Tibial nerve (tissue), 4 donors: ENCODE results near the gene TAS1R2. TPM values are rescaled to one million over a fixed set of nuclear protein-coding genes. Genes with fewer than 3 reads are reported as not detected.

Experiments
- DNase-seq, 2 donors: peaks; one replicate each; pipeline ENCODE4 v3.0.0-alpha.2; 2019; ENCODE audit warnings: low spot score in 2 of 2
- H3K27ac ChIP-seq, 4 donors: fragments of 200-600 bp; sonication (generic) in 3 of 4; one replicate each; pipeline ENCODE4 v1.5.1; 2017 to 2019; ENCODE audit warnings: mild to moderate bottlenecking in 1 of 4
- H3K27me3 ChIP-seq, 2 donors: fragments of 200-600 bp; sonication (generic) in 1 of 2; one replicate each; pipeline versions ENCODE4 v1.5.1 to v1.6.0; 2017 to 2019
- H3K36me3 ChIP-seq, 3 donors: fragments of 200-600 bp; sonication (generic); one replicate each; pipeline ENCODE4 v1.5.1; 2018 to 2019
- H3K4me1 ChIP-seq, 4 donors: fragments of 200-600 bp; sonication (generic) in 3 of 4; one replicate each; pipeline ENCODE4 v1.5.1; 2017 to 2019
- H3K4me3 ChIP-seq, 4 donors: fragments of 200-600 bp; sonication (generic) in 3 of 4; one replicate each; pipeline ENCODE4 v1.5.1; 2017 to 2019; ENCODE audit warnings: mild to moderate bottlenecking in 1 of 4, moderate library complexity in 1 of 4
- H3K9me3 ChIP-seq, 4 donors: fragments of 200-600 bp; sonication (generic) in 3 of 4; one replicate each; pipeline ENCODE4 v1.5.1; 2017 to 2019
- EP300 ChIP-seq, 2 donors: sonication (generic); formaldehyde crosslinking; IDR thresholded peaks; one replicate each; pipeline ENCODE4 v1.6.1; 2017; ENCODE audit warnings: antibody characterized with exemption in 2 of 2, mild to moderate bottlenecking in 1 of 2
- POLR2A ChIP-seq, 2 donors: fragments of 450-650 bp; IDR thresholded peaks; one replicate each; pipeline ENCODE4 v1.6.1; 2017; ENCODE audit warnings: antibody characterized with exemption in 2 of 2, mild to moderate bottlenecking in 2 of 2, moderate library complexity in 2 of 2
- WGBS, 2 donors: methylation state at CpG; one replicate each; pipeline ENCODE4 v1.1.5; 2018; 5-methylcytosine and 5-hydroxymethylcytosine counted together
- total RNA-seq, 4 donors: library from RNA; depleted of rRNA; stranded (reverse); fragments of >200 nt; gene quantifications; one replicate each; pipeline ENCODE4 v1.1.0, GENCODE V29; 2016
- TF ChIP-seq, protein P1 (sequence below), 5 experiments: fragments of 200-600 bp in 3 of 5; fragments of 450-650 bp in 2 of 5; sonication (generic) in 3 of 5; IDR thresholded peaks; one replicate each; pipeline ENCODE4 v1.5.1; 2016 to 2019; ENCODE audit warnings: antibody characterized with exemption in 5 of 5, mild to moderate bottlenecking in 3 of 5, moderate library complexity in 2 of 5

Gene TAS1R2
- total RNA-seq, 4 donors from 2014 or later: not detected

DNA sequence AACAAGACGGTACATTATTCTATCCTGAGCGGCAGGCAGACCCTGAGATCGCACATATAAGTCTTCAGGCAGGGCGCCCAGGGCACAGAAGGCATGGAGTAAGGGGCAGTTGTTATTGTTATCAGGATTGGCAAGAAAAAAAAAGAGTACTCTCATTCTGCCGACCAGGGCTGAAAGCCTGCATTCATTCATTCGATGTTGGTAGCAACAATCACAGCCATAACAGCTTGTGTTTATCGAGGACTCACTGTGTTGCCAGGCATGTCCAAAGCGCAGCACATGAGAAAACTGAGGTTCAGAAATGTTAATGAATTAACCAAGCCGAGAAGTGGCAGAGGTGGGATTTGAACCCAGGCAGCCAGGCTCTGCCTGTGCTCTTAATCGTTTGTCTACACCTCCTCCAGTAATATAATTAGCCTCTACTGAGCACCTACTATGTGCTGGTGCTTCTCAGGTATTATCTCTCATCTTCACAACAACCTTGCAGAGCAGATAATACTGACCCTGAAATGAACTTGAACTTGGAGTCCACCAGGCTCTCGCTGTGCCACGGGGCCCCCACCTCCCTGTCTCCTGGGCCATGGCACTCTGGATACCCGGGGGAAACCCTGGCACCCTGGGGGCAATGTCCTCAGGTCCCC is 56.2 kb downstream of the TAS1R2 start:
- peaks cover 0 to 7% of the 10 kb centered on the region in 2 donors for H3K27me3 ChIP-seq
- H3K27ac ChIP-seq: no peak overlapping the region
- H3K9me3 ChIP-seq: no peaks in the 10 kb centered on the region
- H3K4me3 ChIP-seq: no peak overlapping the region
- DNase-seq: no peak
- H3K36me3 ChIP-seq: no peaks in the 10 kb centered on the region
- TF ChIP-seq, protein P1, sequence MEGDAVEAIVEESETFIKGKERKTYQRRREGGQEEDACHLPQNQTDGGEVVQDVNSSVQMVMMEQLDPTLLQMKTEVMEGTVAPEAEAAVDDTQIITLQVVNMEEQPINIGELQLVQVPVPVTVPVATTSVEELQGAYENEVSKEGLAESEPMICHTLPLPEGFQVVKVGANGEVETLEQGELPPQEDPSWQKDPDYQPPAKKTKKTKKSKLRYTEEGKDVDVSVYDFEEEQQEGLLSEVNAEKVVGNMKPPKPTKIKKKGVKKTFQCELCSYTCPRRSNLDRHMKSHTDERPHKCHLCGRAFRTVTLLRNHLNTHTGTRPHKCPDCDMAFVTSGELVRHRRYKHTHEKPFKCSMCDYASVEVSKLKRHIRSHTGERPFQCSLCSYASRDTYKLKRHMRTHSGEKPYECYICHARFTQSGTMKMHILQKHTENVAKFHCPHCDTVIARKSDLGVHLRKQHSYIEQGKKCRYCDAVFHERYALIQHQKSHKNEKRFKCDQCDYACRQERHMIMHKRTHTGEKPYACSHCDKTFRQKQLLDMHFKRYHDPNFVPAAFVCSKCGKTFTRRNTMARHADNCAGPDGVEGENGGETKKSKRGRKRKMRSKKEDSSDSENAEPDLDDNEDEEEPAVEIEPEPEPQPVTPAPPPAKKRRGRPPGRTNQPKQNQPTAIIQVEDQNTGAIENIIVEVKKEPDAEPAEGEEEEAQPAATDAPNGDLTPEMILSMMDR (IDR thresholded peaks at IDR 0.05): no peak
- TF ChIP-seq EP300 (IDR thresholded peaks at IDR 0.05) (no peak), POLR2A (IDR thresholded peaks at IDR 0.05) (no peak)
- H3K4me1 ChIP-seq: no peaks in the 10 kb centered on the region
- WGBS, 2 donors: 49 to 56% methylated on average over 13 of the region's 13 CpGs

DNA sequence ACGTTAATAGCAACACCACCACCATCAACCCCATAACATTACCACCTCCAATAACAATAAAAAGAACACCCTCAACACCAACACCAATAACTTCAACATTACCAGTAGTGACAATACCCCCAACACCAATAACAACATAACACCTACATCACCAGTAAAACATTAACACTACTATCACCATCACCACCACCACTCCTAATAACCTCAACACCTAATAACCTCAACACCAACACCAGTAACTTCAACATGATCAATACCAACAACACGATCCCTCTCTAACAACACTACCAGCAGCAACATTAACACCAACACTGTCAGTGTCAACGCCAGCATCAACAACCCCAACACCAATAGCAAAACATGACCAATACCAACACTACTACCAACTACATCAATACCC is 57.2 kb downstream of the TAS1R2 start:
- DNase-seq: no peak
- WGBS, 2 donors: 83 to 92% methylated on average over 3 of the region's 3 CpGs
- Histone ChIP-seq H3K4me1 (no peaks in the 10 kb centered on the region), H3K27ac (no peak overlapping the region), H3K27me3 (peaks cover 0 to 7% of the 10 kb centered on the region in 2 donors), H3K4me3 (no peak overlapping the region), H3K9me3 (no peaks in the 10 kb centered on the region), H3K36me3 (no peaks in the 10 kb centered on the region)
- TF ChIP-seq POLR2A (IDR thresholded peaks at IDR 0.05) (no peak), EP300 (IDR thresholded peaks at IDR 0.05) (no peak)
- TF ChIP-seq, protein P1 (IDR thresholded peaks at IDR 0.05): no peak

DNA sequence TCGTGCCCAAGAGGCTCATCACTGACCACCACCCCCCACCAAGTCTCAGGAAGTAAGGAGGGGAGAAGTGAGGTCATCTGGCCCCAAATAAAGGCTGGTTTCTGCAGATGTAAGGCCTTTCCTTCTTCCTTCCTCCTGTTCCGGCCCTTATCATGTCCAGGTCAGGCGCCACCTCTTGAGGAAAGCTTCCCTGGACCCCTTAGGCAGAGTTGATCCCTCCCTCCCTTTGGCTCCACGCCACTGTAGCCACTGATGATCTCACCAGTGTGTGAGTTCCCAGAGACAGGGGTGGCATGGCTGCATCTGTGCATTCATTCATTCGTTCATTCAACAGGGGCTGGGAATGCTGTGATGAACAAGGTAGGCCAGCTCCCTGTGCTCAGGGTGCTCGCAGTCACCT is 59.2 kb downstream of the TAS1R2 start:
- Histone ChIP-seq H3K27ac (no peak overlapping the region), H3K27me3 (peaks cover 0 to 7% of the 10 kb centered on the region in 2 donors), H3K9me3 (no peaks in the 10 kb centered on the region), H3K36me3 (no peaks in the 10 kb centered on the region), H3K4me3 (no peak overlapping the region), H3K4me1 (no peaks in the 10 kb centered on the region)
- WGBS, 2 donors: 80 to 82% methylated on average over 6 of the region's 6 CpGs
- no peak for DNase-seq
- TF ChIP-seq POLR2A (IDR thresholded peaks at IDR 0.05): no peak
- TF ChIP-seq, protein P1 (IDR thresholded peaks at IDR 0.05): no peak
- no peak for TF ChIP-seq EP300 (IDR thresholded peaks at IDR 0.05)

DNA sequence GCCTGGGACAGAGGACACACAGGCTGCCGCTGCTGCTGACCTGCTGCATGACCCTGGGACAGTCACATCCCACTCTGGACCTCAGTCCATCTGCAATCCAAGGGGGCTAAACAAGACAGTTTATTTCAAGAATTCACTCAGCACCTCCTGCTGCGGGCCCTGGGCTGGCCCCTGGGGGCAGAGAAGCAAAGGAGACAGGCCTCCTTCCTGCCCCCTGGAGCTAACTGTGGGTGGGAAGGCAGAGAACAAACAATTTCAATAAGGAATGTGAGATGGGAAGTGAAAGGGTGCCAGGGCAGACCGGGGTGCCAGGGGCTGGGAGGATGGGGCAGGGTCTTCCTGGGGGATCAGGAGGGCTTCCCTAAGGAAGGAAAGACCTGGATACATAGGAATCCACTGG is 60.0 kb downstream of the TAS1R2 start:
- TF ChIP-seq EP300 (IDR thresholded peaks at IDR 0.05): no peak
- TF ChIP-seq, protein P1 (IDR thresholded peaks at IDR 0.05): no peak
- TF ChIP-seq POLR2A (IDR thresholded peaks at IDR 0.05): no peak
- no peaks in the 10 kb centered on the region for H3K9me3 ChIP-seq
- 54 to 61% methylated on average over 3 of the region's 3 CpGs for WGBS, 2 donors

DNA sequence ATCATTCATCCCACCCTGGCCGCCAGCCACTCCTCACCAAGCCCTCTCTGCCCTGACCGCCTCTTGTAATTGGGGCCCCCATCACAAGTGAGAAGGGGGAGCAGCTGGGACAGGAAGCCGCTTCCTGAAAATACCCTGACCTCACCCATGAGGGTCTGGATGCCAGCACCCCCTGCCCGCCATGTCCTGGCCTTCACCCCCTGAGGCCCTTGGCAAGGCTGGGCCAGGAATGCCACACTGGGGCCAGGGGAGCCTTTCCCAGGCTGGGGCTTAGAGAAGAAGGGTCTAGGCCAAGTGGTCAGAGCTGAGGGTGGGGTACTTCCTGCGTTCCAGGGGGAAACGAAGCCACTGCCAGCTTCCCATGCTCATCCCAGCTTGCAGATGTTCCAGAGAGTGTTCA is 60.5 kb downstream of the TAS1R2 start:
- Histone ChIP-seq H3K9me3 (no peaks in the 10 kb centered on the region), H3K4me3 (no peak overlapping the region), H3K4me1 (no peaks in the 10 kb centered on the region), H3K36me3 (no peaks in the 10 kb centered on the region), H3K27me3 (peaks cover 0 to 6% of the 10 kb centered on the region in 2 donors), H3K27ac (no peak overlapping the region)
- 63 to 86% methylated on average over 6 of the region's 6 CpGs for WGBS, 2 donors
- TF ChIP-seq EP300 (IDR thresholded peaks at IDR 0.05): no peak
- no peak for DNase-seq

More for the DNA sequence above, 60.0 kb downstream of the TAS1R2 start:
- Histone ChIP-seq H3K36me3 (no peaks in the 10 kb centered on the region), H3K4me1 (no peaks in the 10 kb centered on the region), H3K4me3 (no peak overlapping the region), H3K27ac (no peak overlapping the region), H3K27me3 (peaks cover 0 to 7% of the 10 kb centered on the region in 2 donors)
- DNase-seq: no peak
